ENCODE data around the gene SLC36A4. TPM values are rescaled to one million over a fixed set of nuclear protein-coding genes. Genes with fewer than 3 reads are reported as not detected.
"Not testable (repeated sequence)": the region's sequence is repeated elsewhere in the genome, so short reads cannot be mapped to it uniquely, and the experiment has no call there.

Gene SLC36A4
- total RNA-seq (2014; rRNA removed; shearing (Covaris generic)): 6.7 and 16.7 TPM in 2 replicates

DNA sequence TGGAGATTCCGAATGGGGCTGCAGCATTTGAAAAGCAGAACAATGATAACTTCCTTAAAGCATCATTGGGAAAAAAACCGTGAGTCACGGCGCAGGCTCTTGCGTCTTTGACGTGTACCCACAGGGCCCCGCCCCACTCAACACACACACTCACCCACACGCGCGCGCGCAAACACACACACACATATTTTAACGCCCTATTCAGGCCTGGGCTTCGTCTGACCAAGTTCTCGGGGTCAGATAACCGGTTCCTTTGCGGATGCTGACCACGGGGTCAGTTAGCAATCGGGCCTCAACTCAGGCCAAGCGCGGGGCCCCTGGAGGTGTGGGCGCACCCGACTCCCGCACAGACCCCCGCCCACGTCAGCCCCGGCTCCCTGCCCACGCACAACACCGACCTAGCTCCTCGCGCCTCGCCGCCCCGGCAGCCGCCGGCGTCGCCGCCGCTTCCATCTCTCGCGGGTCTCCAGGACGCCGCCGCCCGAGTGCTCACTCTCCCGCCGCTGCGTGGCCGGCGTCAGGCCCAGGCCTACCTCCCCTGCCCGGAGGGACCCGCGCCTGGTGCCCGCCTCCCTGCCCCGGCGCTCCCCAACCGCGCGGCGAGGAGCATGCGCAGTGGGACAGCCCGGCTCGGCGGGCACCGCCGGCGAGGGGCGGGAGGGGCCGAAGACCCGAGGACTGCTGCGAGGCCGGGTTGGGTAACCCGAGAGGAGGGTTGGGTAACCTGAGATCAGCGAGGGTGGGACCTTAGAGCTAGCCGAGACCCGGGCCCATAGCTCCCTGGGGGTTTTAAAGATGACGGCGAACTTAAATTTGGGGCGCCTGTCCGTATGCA is at the start of gene SLC36A4:
Gene SLC36A4, minus strand, starts transcription at position 612 of the 835 bp plus-strand sequence. Its CDS starts 159 bp downstream, at position 453.
- peak; percentile 95 for DNase-seq (ENCODE audit: low read depth)

DNA sequence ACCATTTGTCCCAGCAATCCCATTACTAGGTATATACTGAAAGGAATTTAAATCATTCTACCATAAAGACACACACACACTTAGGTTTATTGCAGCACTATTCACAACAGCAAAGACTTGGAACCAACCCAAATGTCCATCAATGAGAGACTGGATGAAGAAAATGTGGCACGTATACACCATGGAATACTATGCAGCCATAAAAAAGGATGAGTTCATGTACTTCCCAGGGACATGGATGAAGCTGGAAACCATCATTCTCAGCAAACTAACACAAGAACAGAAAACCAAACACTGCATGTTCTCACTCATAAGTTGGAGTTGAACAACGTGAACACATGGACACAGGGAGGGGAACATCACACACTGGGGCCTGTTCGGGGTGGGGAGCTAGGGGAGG is 49.0 kb upstream of the SLC36A4 start:
- DNase-seq (ENCODE audit: low read depth): not testable (repeated sequence)

DNA sequence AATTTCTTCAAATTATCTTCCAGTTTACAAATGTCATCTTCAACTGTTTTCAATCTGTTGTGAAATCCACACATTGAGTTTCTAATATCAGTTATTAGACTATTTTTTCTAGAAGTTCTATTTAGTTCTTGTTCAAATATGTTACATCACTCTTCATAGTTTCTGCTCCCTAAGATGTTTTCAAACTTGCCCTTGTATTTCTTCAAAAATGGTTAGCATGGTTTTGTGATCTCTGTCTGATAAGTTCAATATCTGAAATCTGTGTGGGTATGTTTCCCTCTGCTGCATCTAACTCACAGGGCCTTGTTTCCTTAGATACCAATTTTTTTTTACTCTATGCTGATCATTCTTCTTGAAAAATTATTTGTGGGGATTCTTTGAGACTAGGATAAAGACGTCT is 46.2 kb upstream of the SLC36A4 start:
- no peak for DNase-seq (ENCODE audit: low read depth)

DNA sequence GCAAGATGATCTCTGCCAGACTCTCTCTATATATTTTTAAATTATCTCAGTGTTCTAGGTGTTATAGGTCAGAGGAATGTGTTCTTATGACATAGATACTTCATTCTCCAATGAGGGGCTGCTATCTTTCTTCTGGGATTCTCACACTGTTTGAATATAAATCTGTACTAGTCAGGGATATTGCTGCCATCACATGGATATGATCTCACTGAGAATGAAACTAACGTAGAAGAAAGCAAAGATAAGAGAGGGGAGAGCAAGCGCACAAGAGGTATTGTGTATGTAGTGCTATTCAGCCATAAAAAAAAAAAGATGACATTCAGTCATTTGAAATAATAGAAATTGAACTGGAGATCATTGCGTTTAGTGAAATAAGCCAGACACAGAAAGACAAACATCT is 42.2 kb upstream of the SLC36A4 start:
- DNase-seq (ENCODE audit: low read depth): no peak

DNA sequence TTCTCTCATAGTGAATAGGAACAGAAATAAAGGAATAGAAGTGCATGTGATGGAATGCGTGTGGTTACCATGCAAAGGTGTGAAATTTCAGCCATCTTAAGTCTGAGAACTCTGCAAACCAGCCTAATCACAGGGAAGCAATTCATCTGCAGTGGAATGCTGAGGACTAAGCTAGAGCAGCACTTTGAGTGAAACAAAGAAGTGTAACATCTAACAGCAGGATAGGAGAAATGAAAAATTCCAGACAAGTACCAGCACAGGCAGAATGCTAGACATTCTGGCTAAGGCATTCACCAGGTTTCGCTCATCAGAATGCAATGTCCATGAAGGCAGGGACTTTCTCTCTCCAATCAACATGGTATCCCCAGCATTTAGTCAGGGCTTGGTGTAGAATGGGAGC is 41.2 kb upstream of the SLC36A4 start:
- no peak for DNase-seq (ENCODE audit: low read depth)

DNA sequence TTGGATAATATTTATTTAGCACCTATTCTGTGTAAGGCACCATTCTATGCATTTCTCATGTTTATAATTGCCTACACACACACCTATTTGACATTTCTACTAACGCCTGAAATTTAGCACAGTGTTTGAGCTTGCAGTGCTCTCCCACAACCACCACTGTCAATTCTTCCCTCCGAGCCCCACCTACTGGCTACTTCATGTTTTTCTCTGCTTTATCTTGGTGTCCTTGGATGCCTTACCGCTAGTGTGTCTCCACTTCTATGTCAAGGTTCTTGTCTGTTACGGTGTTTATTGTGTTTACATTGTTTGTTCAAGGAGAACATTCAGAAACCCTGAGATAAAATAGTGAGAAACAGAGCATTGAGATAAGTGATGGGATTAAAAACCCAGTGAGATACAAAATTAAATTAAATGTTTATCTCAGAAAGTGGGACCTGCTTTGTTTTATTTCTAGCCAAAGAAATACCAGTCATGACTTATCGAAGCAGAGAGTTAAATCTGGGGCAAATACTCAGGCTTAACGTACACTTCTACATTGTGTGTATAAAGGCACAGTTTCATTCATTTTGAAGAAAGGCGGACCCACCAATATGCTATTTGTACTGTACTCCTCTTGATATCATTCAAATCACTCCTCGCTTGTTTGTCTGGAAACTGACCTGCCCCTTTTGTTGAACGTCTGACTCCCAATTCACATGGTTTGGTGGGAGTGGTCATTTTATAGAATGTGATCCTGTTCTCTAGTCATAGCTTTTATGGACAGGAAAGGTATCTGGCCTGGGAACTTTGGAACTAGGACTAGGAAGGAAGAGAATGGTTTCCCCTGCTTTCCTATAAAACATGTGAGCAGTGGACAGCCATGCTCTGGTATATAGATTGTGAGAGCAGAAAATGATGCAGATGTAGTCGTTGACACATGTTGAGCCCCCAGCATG is 39.2 kb upstream of the SLC36A4 start:
- peak; percentile 36 for DNase-seq (ENCODE audit: low read depth)

DNA sequence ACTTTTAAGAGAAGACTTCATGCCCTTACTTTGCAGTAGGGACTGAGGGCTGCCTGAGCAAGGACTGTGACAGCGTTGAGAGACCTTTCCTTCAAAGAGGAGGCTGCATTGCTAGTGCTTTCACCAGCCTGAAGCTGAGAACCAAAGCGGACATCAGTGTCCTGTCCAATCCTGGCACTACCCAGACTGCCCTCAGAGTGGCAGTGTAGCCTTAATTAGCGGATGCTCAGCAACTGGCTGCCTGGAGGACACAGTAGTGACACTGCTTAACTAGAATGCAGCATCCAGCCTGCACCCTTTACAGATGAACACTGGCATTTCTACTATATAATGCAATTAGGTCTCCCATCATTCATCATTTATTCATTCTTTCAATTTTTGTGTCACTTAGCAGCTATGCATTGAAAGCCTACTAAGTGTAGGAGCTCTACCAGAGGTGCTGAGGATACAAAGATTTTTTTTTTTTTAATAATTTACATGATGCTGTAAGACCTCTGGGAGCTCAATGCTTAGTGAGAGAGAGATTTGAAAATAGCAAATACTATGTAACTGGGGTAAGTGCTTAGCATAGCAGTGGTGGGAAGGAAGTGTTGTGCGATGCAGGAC is 36.9 kb upstream of the SLC36A4 start:
- DNase-seq (ENCODE audit: low read depth): peak; percentile 64

DNA sequence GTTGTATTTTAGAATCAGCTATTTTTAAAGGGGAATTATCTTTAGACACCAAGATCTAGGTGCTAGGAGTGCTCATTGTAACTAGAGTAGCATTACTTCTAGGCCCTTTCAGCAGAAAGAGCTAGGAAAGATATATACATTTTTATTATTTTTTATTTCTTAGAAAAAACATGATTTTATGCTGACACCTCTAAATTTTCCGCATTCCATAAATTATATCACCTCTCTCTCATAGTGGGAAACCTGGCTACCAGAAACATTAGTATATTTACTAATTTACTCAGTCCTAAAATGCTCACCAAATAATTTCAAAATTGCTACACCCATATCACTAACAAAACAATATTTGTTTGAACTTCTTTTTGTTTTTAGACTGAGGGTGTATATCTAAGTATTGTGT is 32.1 kb upstream of the SLC36A4 start:
- no peak for DNase-seq (ENCODE audit: low read depth)

DNA sequence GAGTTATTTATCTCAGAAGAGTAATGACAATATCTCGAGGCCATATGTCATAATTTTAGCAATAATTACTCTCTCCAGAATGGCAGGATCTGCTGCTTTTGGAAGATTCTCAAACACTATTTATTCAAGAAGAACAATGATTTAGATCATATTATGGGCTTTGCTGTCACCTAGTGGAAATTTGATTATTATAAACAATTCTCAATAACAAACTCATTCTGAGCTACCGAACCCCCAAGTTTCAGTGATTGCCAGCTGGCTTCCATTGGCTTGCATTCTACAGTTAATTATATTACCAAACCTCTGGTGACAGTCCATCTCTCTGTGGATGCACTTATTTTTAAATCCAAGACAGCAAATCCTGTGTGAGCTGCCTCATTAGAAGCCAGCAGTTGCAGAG is 27.9 kb upstream of the SLC36A4 start:
- peak; percentile 27 for DNase-seq (ENCODE audit: low read depth)

DNA sequence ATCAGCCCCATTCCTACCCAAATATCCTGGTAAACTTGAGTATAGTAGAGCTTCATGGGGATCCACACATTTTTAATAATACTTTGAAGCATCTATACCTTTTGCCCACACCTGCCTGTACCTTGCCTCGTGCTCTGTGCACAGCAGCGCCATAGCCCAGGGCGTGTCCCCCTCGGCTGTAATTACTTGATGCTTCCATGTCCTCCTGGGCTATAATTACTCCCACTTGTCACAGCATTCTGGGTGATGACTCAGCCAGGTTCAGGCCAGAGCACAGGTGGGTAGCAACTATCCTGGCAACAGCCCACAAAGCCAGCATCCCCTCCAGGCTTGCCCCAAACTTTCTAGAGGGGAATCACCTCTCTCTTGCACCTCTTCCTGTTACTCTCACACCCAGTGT is 23.7 kb upstream of the SLC36A4 start:
- DNase-seq (ENCODE audit: low read depth): no peak

DNA sequence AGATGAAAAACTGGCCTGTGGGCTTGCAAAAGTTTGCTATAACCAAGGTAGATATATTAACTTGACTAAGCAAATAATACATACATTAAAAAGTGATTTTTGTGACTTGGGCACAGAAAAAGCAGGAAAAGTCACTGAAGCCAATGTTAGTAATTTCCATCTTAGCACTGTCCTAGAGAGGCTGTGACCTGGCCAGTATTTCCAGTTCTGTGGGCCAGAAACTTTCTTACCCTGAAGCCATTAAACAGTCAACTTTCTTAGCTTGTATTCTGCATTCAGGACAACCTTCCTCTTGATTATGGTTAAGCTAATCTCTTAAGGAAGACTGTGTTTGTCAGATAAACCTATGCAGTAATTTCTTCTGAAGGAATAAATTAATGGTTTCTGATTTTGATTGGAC is 22.3 kb upstream of the SLC36A4 start:
- DNase-seq (ENCODE audit: low read depth): no peak

DNA sequence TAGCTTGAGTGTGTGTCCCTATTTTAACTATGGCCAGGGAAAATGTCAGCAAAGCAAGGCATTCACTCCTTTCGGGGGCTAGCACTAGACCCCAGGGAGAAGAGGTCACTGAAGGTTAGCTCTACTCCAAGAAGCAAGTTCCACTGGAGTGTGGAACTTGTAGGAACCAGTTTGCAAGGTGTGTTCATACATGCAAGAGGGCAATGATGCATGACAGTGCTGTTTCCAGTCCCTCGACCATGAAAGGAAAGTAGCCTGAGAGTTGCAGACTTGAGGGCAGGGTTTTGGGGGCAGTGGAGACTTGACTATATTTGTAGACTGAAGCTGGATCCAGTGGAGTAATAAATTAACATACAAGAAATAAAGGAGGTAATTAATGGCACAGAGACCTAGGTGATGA is 21.6 kb upstream of the SLC36A4 start:
- no peak for DNase-seq (ENCODE audit: low read depth)

DNA sequence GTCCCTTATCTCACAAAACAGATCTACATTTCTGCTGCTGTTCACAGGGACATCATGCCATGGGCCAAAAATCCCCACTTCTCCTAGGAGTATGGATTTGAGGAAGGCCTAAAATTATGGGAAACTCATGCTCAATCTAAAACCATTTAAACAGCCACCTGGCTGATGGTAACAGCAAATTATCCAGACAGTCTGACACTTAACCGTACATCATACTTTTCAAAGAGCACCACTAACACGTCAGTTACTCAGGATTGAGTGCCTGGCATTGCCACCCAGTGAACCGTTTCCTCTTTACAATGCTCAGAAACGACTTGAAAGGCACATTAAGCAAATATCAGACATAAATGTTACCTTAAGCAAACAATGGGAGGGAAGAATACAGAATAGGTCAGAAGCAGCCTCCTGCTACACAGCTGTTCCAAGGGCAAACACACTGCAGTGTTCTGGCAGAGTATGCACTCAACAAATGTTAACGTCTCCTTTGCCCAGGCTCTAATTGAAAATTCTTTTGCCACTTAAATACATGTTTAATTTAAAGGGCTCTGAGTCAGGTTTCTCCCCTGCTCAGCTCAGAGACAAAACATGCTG is 18.8 kb upstream of the SLC36A4 start:
- no peak for DNase-seq (ENCODE audit: low read depth)

DNA sequence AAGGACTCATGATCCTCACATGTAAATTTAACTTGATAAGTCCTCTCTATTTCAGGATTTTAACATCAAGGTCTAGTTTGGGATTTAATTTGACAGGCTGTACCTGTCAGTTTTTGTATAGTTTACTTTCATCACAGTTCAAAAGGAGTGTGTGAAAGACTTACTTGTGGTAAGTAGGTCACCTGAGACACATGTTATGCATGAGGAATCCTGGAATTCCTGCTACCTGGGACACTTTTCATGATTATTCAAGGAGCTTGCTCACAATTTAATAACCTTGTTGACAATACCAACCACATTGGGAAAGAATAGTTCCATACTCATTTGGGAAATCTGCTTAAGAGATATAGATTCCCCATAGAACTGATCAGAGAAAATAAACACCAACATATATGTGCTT is 15.8 kb upstream of the SLC36A4 start:
- DNase-seq (ENCODE audit: low read depth): no peak

DNA sequence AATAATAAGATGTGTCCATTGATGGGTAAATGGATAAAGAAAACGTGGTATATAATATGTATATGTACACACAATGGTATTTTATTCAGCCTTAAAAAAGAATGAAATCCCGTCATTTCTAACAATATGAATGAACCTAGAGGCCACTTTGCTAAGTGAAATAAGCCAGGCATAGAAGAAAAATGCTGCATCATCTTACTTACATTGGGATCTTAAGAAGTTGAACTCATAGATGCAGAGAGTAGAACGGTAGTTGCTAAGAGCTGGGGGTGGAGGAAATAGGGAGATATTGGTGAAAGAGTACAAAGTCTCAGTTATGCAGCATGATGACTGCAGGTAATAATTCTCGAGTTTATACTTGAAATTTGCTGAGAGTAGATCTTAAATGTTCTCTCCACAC is 14.3 kb upstream of the SLC36A4 start:
- DNase-seq (ENCODE audit: low read depth): no peak

DNA sequence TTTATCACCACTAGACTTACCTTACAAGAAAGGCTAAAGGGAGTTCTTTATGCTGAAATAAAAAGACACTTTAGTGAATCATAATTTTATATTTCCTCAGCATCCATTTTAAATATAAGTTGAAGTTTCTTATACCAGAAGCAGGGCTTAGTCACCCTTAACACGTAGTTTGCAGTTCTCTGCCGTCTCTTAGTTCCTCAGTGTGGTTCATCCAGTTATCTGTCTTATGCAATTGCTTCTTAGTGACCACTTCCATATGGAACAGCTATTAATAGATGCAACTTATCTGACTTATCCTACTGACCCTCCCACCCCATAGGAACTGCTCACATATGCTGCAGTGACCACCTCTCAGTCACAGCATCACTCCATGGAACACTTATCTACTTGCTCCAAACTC is 11.7 kb upstream of the SLC36A4 start:
- DNase-seq (ENCODE audit: low read depth): no peak

DNA sequence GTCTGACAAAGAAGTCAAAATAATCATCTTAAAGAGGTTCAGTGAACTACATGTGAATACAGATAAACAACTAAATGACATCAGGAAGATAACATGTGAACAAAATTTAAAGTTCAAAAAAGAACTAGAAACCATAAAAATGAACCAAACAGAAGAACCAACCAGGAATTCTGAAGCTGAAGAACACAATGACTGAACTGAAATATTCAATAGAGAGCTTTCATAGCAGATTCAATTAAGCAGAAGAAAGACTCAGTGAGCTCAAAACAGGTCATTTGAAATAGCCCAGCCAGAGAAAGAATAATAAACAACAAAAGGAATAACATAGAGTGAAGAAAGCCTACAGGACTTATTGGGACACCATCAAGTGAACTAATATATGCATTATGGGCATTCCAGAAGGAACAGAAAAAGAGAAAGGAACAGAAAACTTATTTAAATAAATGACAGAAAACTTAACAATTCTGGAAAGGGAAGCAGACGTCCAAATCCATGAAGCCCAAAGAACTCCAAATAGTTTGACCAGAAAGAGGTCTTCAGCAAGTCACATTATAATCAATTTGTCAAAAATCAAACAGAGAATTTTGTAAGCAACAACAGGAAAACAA is 11.0 kb upstream of the SLC36A4 start:
- DNase-seq (ENCODE audit: low read depth): no peak

DNA sequence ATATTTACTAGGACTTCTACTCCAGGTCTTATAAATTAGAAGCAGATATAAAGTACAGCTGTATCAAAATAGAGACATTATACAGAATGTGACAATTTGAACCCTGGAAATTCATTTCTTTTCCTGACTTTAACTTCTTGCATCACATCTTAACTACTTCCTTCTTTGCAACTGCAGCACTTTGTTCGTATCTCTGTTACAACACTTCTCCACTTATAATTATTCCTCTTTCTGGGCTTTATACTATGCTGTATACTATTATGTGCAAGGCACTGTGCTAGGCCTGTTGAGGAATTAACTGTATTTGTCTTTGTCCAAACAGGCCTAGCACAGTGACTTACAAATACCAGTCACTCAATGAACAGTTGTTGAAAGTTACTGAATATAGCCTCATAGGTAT is 1.8 kb upstream of the SLC36A4 start:
- no peak for DNase-seq (ENCODE audit: low read depth)

DNA sequence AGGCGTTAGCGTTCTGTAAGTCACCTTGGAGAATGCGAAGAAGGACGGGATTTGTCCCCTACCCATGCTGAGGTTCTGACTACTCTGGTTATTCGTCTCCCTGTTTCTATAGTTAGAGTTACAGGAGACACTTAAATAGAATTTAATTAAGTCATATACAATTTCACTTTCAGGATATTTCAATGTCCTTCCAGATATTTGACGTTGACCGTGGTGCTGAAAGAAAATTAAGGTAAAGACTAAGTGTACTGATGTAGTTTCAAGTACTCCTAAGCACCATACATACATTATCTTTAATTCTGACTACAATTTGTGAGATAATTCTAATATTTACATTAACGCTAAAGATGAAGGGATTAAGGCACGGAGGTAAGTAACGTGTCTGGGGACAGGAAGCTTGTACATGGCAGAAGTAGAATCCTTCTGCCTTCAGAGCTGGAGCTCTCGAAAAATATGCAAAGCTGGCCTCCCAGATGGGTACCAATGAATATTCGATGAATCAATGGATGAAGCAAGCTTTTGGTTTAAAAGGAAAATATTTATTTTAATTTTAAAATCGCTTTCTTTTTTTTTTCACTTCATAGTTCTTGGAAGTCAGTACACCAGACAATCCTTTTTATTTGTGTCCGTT is 539 bp upstream of the SLC36A4 start:
- peak; percentile 28 for DNase-seq (ENCODE audit: low read depth)

DNA sequence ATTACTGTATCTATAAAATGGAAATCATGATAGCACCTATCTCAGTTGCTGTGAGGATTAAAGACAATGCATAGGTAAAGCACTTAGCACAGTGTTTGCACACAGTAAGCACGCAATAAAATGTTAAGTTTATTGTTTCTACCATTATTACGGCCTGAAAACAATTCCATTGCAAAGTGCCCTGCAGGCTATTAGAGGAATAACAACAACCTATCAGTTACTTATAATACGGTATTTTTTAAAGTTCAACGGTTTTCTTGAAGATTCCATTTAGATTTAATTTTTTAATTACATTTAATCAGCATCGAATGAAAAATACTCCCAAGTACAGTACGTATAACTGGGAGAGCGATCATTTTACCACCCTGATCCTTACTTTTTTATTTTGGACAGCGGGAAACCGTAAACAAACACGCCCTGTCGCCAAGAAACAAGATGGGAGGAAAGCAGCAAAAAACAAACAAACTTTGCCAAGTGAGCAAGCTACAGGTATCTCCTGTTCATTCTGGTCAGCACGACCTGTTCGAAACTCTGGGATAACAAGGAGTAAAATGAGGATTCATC is 893 bp downstream of the SLC36A4 start:
- peak; percentile 24 for DNase-seq (ENCODE audit: low read depth)

Measured in RPMI7951 (cell line).